Measurements from ENCODE around the gene PPP1R12B.
"Not testable (repeated sequence)": the region's sequence is repeated elsewhere in the genome, so short reads cannot be mapped to it uniquely, and the experiment has no call there.

PPP1R12B gene

DNA sequence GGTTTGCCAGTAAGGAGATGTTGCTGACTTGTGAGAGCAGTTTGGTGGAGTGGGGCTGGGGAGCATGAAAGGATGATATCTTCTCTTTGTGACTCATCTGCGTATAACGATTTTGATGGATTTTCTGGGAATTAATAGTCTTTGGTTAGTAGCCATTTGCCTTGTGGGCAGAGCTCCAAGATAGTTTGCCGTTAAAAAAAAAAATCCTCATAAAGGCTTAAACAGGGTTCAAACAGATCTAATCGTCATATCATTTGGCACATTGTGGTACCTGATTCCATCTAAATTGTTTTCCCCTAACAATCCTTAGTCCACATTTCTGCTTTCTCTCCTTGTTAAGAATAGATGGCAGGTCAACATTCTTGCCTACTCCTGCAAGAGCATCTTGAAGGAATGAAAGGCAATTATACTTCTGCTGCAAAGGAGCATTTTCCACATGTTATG is 168.0 kb downstream of the PPP1R12B start:
- Histone ChIP-seq H2AFZ (no peak overlapping the region), H3K27ac (no peak overlapping the region), H3K9ac (no peak overlapping the region), H3K9me3 (ENCODE audit: control insufficient read depth, low read length) (no peaks in the 10 kb centered on the region), H3K36me3 (ENCODE audit: control insufficient read depth, insufficient read depth, low read length) (no peaks in the 10 kb centered on the region), H3K4me2 (ENCODE audit: low read length) (no peak overlapping the region), H3K4me1 (no peaks in the 10 kb centered on the region), H3K27me3 (ENCODE audit: control insufficient read depth, insufficient read depth, low read length) (no peaks in the 10 kb centered on the region), H3K79me2 (no peaks in the 10 kb centered on the region), H3K4me3 (ENCODE audit: low read depth, low read length) (no peak overlapping the region)
- TF ChIP-seq, protein P1, sequence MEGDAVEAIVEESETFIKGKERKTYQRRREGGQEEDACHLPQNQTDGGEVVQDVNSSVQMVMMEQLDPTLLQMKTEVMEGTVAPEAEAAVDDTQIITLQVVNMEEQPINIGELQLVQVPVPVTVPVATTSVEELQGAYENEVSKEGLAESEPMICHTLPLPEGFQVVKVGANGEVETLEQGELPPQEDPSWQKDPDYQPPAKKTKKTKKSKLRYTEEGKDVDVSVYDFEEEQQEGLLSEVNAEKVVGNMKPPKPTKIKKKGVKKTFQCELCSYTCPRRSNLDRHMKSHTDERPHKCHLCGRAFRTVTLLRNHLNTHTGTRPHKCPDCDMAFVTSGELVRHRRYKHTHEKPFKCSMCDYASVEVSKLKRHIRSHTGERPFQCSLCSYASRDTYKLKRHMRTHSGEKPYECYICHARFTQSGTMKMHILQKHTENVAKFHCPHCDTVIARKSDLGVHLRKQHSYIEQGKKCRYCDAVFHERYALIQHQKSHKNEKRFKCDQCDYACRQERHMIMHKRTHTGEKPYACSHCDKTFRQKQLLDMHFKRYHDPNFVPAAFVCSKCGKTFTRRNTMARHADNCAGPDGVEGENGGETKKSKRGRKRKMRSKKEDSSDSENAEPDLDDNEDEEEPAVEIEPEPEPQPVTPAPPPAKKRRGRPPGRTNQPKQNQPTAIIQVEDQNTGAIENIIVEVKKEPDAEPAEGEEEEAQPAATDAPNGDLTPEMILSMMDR (IDR thresholded peaks at IDR 0.05) = no peak

- not testable (repeated sequence) for H3K27ac ChIP-seq; H3K36me3 ChIP-seq (ENCODE audit: control insufficient read depth, insufficient read depth, low read length); H3K4me1 ChIP-seq; H3K4me3 ChIP-seq (ENCODE audit: low read depth, low read length); H3K79me2 ChIP-seq; H3K27me3 ChIP-seq (ENCODE audit: control insufficient read depth, insufficient read depth, low read length); H3K4me2 ChIP-seq (ENCODE audit: low read length); H3K9ac ChIP-seq; H3K9me3 ChIP-seq (ENCODE audit: control insufficient read depth, low read length); H2AFZ ChIP-seq
Observed at GRCh38 chr1:202517146-202517545, 168.6 kb downstream of the PPP1R12B start.

DNA sequence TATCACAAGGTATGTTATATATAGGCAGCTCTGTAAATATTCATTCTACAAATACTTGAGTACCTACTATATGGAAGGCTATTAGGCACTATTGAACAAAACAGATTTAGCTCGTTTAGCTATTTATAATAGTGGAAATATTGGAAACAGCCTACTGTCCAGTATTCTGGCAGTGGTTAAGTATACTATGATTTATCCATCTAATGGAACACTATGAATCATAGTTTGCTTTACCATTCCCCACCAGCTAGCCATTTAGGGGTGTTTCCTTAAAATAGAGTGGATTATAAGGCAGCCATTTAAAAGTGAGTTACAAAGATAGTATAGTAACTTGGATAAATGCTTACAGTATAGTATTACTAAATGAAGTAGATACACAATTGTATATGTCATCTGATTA is 169.7 kb downstream of the PPP1R12B start:
- not testable (repeated sequence) for H3K79me2 ChIP-seq; H3K27me3 ChIP-seq (ENCODE audit: control insufficient read depth, insufficient read depth, low read length); H3K4me3 ChIP-seq (ENCODE audit: low read depth, low read length); H3K9ac ChIP-seq; H3K36me3 ChIP-seq (ENCODE audit: control insufficient read depth, insufficient read depth, low read length); H3K4me1 ChIP-seq; H3K4me2 ChIP-seq (ENCODE audit: low read length); H2AFZ ChIP-seq; H3K27ac ChIP-seq; H3K9me3 ChIP-seq (ENCODE audit: control insufficient read depth, low read length)

- H2AFZ ChIP-seq; H3K79me2 ChIP-seq; H3K27ac ChIP-seq; H3K9me3 ChIP-seq (ENCODE audit: control insufficient read depth, low read length); H3K4me3 ChIP-seq (ENCODE audit: low read depth, low read length); H3K4me1 ChIP-seq; H3K36me3 ChIP-seq (ENCODE audit: control insufficient read depth, insufficient read depth, low read length); H3K27me3 ChIP-seq (ENCODE audit: control insufficient read depth, insufficient read depth, low read length); H3K9ac ChIP-seq; H3K4me2 ChIP-seq (ENCODE audit: low read length): not testable (repeated sequence)
Observed at GRCh38 chr1:202518905-202519304, 170.4 kb downstream of the PPP1R12B start.

- H3K4me2 ChIP-seq (ENCODE audit: low read length); H3K4me3 ChIP-seq (ENCODE audit: low read depth, low read length); H3K9me3 ChIP-seq (ENCODE audit: control insufficient read depth, low read length); H3K9ac ChIP-seq; H3K36me3 ChIP-seq (ENCODE audit: control insufficient read depth, insufficient read depth, low read length); H3K4me1 ChIP-seq; H3K27ac ChIP-seq; H3K79me2 ChIP-seq; H2AFZ ChIP-seq; H3K27me3 ChIP-seq (ENCODE audit: control insufficient read depth, insufficient read depth, low read length): not testable (repeated sequence)
Observed at GRCh38 chr1:202520129-202520856, 171.8 kb downstream of the PPP1R12B start.

GRCh38 chr1:202520857-202521216 is 172.3 kb downstream of the PPP1R12B start:
- H3K27me3 ChIP-seq (ENCODE audit: control insufficient read depth, insufficient read depth, low read length); H3K27ac ChIP-seq; H3K36me3 ChIP-seq (ENCODE audit: control insufficient read depth, insufficient read depth, low read length); H3K9me3 ChIP-seq (ENCODE audit: control insufficient read depth, low read length); H3K79me2 ChIP-seq; H3K4me2 ChIP-seq (ENCODE audit: low read length); H3K9ac ChIP-seq; H3K4me1 ChIP-seq; H3K4me3 ChIP-seq (ENCODE audit: low read depth, low read length); H2AFZ ChIP-seq: not testable (repeated sequence)

GRCh38 chr1:202521484-202521883 is 173.0 kb downstream of the PPP1R12B start:
- H3K9ac ChIP-seq, H2AFZ ChIP-seq, H3K27ac ChIP-seq: not testable (repeated sequence)

More at GRCh38 chr1:202521484-202521883, 173.0 kb downstream of the PPP1R12B start:
- H3K4me1 ChIP-seq; H3K36me3 ChIP-seq (ENCODE audit: control insufficient read depth, insufficient read depth, low read length); H3K9me3 ChIP-seq (ENCODE audit: control insufficient read depth, low read length); H3K4me2 ChIP-seq (ENCODE audit: low read length); H3K27me3 ChIP-seq (ENCODE audit: control insufficient read depth, insufficient read depth, low read length); H3K4me3 ChIP-seq (ENCODE audit: low read depth, low read length); H3K79me2 ChIP-seq: not testable (repeated sequence)

Data from parathyroid adenoma (tissue), 2 donors.